ENCODE data around the gene SMIM10L2A. TPM values are rescaled to one million over a fixed set of nuclear protein-coding genes. Genes with fewer than 3 reads are reported as not detected.
"Not testable (repeated sequence)": the region's sequence is repeated elsewhere in the genome, so short reads cannot be mapped to it uniquely, and the experiment has no call there.

Gene SMIM10L2A
- total RNA-seq, 1 experiment from 2014 or later, result 7.0 TPM

DNA sequence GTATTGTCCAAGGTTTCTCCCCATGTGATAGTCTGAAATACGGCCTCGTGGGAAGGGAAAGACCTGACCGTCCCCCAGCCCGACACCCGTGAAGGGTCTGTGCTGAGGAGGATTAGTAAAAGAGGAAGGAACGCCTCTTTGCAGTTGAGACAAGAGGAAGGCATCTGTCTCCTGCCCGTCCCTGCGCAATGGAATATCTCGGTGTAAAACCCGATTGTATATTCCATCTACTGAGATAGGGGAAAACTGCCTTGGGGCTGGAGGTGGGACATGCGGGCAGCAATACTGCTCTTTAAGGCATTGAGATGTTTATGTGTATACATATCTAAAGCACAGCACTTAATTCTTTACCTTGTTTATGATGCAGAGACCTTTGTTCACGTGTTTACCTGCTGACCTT lies 15.3 kb upstream of the SMIM10L2A start:
- not testable (repeated sequence) for H3K36me3 ChIP-seq (replicated peaks; ENCODE audit: control insufficient read depth, insufficient read depth, low read length); H3K4me3 ChIP-seq (ENCODE audit: insufficient read depth, low read depth, low read length); DNase-seq; H3K27me3 ChIP-seq (ENCODE audit: control insufficient read depth, insufficient read depth, low read length)

DNA sequence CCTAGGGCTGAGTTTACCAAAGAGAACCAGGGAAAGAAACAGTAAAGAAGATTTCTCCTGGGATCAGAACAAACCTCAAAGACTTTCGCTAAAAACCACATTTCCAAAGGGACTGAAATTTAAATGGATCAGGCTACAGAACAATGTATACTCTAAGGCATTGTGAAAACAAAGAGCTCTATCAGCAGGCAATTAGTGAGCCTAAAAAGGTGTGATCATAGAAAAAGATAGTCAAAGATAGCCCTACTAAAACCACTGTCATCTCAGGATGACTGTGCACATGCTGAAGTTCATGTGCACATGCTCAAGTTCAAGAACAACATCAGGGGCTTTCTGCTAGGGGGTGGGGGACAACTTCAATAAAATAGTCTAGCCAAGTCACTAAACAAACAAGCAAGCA lies 12.9 kb upstream of the SMIM10L2A start:
- no peak for DNase-seq
- Histone ChIP-seq H3K4me3 (ENCODE audit: insufficient read depth, low read depth, low read length) (no peak overlapping the region), H3K27me3 (ENCODE audit: control insufficient read depth, insufficient read depth, low read length) (no peaks in the 10 kb centered on the region), H3K36me3 (replicated peaks; ENCODE audit: control insufficient read depth, insufficient read depth, low read length) (no peaks in the 10 kb centered on the region)

DNA sequence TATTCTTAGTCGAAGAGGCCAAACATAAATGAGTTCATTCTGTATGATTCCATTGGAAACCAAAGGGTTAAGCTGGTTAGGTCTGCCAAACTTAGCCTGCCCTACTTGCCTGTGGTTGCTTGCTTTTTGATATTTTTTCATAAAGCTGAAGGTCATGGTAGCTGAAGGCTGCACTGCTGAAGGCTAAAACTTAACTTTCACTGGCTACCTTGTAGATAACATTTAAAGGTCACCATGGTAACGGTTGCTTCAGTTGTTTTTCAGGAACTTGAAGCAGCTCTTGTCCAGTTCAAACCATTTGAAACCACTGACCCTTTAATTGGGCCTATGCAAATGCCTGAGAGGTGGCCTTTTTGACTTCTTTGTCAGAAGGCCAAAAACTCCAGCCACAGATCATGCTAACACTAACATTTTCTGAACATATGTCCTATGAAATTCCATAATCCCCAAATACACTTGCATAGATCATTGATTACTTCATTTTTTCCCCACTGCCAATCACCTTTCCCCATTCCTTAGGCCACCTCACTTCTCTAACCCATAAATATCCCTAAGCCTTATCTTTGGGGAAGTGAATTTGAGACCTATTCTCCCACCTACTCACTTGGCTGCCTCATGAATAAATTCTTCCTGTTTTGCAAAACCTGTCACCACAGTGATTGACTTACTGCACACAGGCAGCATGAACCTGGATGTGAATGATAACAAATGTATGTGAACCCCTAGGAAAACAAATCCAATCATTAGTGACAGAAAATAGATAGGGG lies 10.7 kb upstream of the SMIM10L2A start:
- Histone ChIP-seq H3K27me3 (ENCODE audit: control insufficient read depth, insufficient read depth, low read length) (no peaks in the 10 kb centered on the region), H3K36me3 (replicated peaks; ENCODE audit: control insufficient read depth, insufficient read depth, low read length) (no peaks in the 10 kb centered on the region), H3K4me3 (ENCODE audit: insufficient read depth, low read depth, low read length) (no peak overlapping the region)
- DNase-seq, result no peak

DNA sequence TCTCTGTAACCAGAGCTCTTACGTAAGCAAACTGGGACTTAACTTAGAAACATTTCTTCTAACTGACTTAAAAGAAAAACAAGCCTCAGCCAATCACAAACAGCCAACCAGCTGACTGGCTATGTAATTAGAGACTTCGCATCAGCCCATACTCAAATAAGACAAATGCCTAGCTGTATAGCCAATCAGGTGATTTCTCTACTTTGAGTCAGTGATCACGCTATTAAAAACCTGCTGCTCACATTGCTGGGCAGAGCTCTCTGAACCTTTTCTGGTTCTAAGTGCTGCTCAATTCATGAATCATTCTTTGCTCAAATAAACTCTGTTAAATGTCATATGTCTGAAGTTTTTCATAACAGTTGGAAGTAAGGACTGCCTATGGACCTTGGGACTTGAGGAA lies 9.9 kb upstream of the SMIM10L2A start:
- no peak overlapping the region for H3K4me3 ChIP-seq (ENCODE audit: insufficient read depth, low read depth, low read length)
- no peaks in the 10 kb centered on the region for H3K27me3 ChIP-seq (ENCODE audit: control insufficient read depth, insufficient read depth, low read length)
- H3K36me3 ChIP-seq (replicated peaks; ENCODE audit: control insufficient read depth, insufficient read depth, low read length), result no peaks in the 10 kb centered on the region
- DNase-seq, result no peak

DNA sequence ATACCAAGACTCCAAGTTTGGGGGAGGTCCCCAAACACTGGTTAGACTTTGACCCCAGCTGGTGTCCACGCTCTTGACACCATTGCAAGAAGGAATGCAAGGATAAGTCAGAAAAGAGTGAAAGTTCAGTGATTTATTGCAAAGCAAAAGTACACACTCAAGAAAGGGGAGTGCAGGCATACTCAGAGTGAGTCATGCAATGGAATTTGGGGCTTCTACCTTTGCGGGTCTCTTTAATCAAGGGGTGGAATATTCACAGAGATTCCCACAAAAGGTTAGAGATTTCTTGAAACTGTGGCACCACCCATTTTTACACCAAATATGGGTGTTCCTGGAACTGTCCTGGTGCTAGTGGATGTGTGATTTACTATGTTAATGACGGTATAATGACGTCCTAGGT lies 5.2 kb upstream of the SMIM10L2A start:
- H3K36me3 ChIP-seq (replicated peaks; ENCODE audit: control insufficient read depth, insufficient read depth, low read length), result no peaks in the 10 kb centered on the region
- H3K27me3 ChIP-seq (ENCODE audit: control insufficient read depth, insufficient read depth, low read length), result no peaks in the 10 kb centered on the region
- H3K4me3 ChIP-seq (ENCODE audit: insufficient read depth, low read depth, low read length), result no peak overlapping the region
- no peak for DNase-seq

DNA sequence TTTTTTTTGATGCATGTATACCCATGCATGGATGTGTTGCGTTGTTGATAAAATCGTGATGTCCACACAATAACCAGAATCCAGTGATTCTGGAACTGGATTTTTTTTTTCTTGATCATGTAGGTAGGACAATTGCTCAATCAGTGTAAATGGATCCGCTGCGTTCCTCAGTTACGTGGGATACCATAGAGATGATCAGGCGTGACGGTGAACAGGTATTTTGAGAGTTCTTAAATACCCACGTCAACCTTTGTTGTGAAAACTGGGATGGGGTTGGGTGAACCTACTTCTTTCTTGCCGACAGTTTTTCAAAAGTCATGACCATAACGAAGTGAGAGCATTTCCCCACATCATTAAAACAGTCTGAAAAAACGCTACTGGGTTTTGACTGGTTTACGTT lies 913 bp upstream of the SMIM10L2A start:
- Histone ChIP-seq H3K4me3 (ENCODE audit: insufficient read depth, low read depth, low read length) (no peak overlapping the region), H3K36me3 (replicated peaks; ENCODE audit: control insufficient read depth, insufficient read depth, low read length) (no peaks in the 10 kb centered on the region), H3K27me3 (ENCODE audit: control insufficient read depth, insufficient read depth, low read length) (peaks cover 7% of the 10 kb centered on the region; the same call in 1 of the 2 replicates)
- no peak for DNase-seq

DNA sequence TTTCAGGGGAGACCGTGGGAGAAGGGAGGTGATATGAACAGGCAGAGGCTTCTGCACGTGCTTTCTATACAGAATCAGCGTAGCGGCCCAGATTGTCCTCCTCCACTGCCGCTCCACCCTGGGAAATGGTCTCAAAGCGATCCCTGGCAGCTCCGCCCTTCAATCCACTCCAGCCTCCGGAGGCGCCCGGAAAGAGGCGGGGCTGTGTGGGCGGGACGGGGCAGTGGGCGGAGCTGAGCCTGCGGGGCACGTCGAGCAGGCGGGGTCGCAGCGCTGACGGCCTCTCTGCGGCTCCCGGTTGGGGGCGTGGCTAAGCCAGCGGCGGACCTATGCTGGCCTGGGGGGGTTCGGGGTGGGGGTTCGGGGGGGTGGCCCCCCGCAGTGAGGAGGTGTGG lies 210 bp upstream of the SMIM10L2A start:
- H3K36me3 ChIP-seq (replicated peaks; ENCODE audit: control insufficient read depth, insufficient read depth, low read length), result no peaks in the 10 kb centered on the region
- H3K4me3 ChIP-seq (ENCODE audit: insufficient read depth, low read depth, low read length), result peak overlapping the region; percentile 57
- peak; percentile 93 for DNase-seq
- H3K27me3 ChIP-seq (ENCODE audit: control insufficient read depth, insufficient read depth, low read length), result peaks cover 7% of the 10 kb centered on the region; the same call in 1 of the 2 replicates

DNA sequence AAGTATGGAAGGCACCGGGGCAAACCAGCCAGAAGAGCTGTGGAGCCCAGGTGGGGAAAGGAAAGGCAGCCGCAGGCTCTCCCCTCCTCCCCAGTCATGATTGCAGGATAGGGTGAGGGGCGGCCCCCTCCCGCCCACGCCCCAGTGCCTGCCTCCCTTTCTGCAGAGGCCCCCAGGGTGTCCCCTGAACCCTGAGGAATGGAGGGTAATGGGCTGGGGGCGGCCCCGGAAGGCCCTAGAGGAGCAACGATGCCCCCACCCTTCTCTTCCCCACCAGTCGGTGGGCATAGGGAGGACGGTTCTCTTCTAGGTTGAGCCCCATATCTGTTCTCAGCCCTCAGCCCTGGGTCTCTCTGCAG lies 1.0 kb downstream of the SMIM10L2A start:
- H3K36me3 ChIP-seq (replicated peaks; ENCODE audit: control insufficient read depth, insufficient read depth, low read length); H3K27me3 ChIP-seq (ENCODE audit: control insufficient read depth, insufficient read depth, low read length): not testable (repeated sequence)
- DNase-seq, result peak; percentile 30
- peak overlapping the region; percentile 57 for H3K4me3 ChIP-seq (ENCODE audit: insufficient read depth, low read depth, low read length)

DNA sequence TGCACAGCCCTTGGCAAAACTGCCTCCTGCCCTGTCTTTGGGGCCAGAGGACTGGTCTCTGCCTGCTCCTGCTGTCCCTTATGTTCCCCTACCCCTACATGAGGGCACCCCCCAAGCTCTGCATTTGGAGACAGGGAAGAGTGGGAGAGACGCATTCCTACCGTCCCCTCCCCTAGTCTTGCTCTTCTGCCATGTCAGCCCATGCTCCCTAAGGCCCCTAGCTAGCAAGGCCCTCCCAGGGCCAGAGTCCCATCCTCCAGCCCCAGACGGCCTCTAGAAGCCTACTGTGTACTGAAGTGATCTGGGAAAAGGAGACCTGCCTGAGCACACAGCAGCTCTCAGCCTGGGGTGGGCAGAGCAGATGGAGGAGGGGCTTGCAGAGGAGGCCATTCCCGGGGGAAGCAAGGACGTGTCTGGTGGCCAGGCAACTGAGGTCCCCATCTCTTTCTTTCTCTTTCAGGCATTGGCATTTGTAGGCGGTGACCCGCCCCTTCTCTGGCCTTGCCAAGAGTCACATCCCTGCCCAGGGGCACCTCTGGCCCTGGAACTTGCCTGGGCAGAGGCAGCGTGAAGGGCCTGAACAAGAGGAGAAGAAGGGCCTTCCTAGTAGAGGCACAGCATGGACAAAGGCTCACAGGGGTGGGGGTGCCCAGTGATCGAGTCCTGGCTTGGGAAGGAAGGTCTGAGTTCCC lies 1.6 kb downstream of the SMIM10L2A start:
- not testable (repeated sequence) for H3K27me3 ChIP-seq (ENCODE audit: control insufficient read depth, insufficient read depth, low read length); H3K36me3 ChIP-seq (replicated peaks; ENCODE audit: control insufficient read depth, insufficient read depth, low read length); DNase-seq
- H3K4me3 ChIP-seq (ENCODE audit: insufficient read depth, low read depth, low read length), result peak overlapping the region; percentile 57

DNA sequence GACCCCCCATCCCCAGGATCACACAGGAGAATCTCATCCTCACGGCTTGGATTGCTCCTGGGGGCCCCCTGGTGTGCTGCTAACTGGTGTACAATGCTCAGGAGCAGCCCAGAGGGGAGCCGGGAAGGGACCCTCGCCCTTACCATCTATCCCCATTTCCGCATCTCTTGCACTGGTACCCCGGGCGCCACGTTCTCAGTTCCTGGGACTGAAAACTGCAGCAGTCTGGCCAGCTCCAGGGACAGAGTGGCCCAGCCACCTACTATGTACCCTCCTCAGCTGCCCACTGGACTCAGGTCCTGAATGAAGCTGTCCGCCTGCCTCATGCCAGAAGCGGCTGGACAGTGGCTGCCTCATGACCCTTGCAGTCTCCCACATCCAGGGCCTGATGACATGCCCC lies 2.7 kb downstream of the SMIM10L2A start:
- DNase-seq, result no peak

DNA sequence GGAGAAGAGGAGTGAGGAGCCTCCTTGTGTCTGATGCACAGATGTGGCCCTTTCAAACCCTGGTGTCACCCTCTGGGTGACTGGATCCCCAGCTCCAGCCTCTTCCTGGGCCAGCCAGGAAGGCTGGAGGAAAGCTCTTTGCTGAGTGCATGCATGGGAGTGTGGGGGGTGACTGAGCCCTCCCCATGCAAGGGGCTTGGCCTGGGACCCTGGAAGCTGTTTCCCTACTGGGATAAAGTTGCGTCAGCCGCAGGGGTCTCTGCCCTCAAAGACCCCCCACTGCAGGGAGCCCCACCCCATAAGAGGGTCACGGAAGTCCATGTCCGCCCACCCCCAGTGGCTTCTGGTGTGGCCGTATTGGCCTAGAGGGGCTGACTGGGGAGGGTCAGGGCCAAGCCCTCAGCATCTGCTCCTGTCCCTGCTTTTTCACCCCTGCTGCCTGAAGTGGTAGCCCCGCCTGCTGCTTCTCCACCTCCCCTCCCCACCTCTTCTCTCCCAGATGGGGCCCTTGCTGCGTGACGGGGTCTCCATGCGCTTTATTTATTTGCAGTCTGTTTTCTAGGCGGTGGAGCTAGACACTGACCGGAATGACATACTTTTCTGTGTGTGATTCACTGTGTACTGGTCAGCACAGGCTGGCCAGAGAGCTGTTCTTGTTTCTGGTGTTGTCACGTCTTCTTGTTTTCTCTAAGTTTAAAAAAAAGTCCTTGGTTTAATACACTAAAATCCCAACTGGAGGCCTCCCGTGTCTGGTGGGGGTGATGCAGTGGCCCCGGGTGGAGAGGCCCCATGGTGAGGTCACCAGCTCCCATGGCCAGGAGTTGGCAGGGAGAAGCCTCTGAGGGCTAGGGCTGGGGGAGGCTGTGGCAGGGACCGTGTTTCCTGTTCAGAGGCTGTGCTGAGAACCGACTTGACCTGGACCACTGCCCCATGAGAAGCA lies 3.6 kb downstream of the SMIM10L2A start:
- H3K27me3 ChIP-seq (ENCODE audit: control insufficient read depth, insufficient read depth, low read length), result peaks cover 7% of the 10 kb centered on the region; the same call in 1 of the 2 replicates
- no peak overlapping the region for H3K4me3 ChIP-seq (ENCODE audit: insufficient read depth, low read depth, low read length)
- no peaks in the 10 kb centered on the region for H3K36me3 ChIP-seq (replicated peaks; ENCODE audit: control insufficient read depth, insufficient read depth, low read length)
- no peak for DNase-seq

More for the DNA sequence above, 2.7 kb downstream of the SMIM10L2A start:
- peaks cover 7% of the 10 kb centered on the region; the same call in 1 of the 2 replicates for H3K27me3 ChIP-seq (ENCODE audit: control insufficient read depth, insufficient read depth, low read length)
- no peak overlapping the region for H3K4me3 ChIP-seq (ENCODE audit: insufficient read depth, low read depth, low read length)
- H3K36me3 ChIP-seq (replicated peaks; ENCODE audit: control insufficient read depth, insufficient read depth, low read length), result no peaks in the 10 kb centered on the region

DNA sequence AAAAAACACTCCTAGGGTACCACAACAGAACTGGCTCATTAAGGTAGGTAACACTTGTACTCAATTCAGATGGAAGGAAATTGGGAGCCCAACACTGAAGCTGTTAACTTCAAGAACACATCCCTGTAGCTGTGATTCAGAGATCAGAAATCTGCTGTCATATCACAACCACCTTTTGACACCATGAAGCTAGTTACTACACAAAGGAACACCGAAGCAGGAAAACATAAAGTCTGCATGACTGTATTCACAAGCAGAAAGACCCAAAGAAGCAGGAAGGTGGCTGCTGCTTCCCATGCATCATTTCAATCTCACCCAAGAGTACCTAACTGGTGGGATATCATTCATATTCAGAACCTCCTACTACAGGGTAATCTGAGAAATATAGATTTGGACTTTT lies 7.7 kb downstream of the SMIM10L2A start:
- no peak for DNase-seq
- H3K27me3 ChIP-seq (ENCODE audit: control insufficient read depth, insufficient read depth, low read length), result no peaks in the 10 kb centered on the region
- H3K36me3 ChIP-seq (replicated peaks; ENCODE audit: control insufficient read depth, insufficient read depth, low read length), result no peaks in the 10 kb centered on the region
- H3K4me3 ChIP-seq (ENCODE audit: insufficient read depth, low read depth, low read length), result no peak overlapping the region

DNA sequence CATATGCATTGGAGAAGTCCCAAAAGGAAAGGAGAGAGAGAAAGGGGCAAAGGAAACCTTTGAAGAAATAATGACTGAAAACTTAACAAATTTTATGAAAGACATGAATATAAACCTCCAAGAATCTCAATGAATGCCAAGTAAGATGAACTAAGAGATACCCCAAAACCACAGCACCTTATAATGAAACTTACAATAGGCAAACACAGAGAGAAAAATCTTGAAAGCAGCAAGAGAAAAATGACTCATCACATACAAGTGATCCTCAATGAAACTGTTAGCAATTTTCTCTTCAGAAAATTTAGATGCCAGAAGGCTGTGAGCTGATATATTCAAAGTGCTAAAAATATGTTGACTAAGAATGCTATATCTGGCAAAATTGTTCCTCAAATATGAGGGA lies 10.1 kb downstream of the SMIM10L2A start:
- Histone ChIP-seq H3K36me3 (replicated peaks; ENCODE audit: control insufficient read depth, insufficient read depth, low read length) (no peaks in the 10 kb centered on the region), H3K4me3 (ENCODE audit: insufficient read depth, low read depth, low read length) (no peak overlapping the region), H3K27me3 (ENCODE audit: control insufficient read depth, insufficient read depth, low read length) (no peaks in the 10 kb centered on the region)
- DNase-seq, result no peak

DNA sequence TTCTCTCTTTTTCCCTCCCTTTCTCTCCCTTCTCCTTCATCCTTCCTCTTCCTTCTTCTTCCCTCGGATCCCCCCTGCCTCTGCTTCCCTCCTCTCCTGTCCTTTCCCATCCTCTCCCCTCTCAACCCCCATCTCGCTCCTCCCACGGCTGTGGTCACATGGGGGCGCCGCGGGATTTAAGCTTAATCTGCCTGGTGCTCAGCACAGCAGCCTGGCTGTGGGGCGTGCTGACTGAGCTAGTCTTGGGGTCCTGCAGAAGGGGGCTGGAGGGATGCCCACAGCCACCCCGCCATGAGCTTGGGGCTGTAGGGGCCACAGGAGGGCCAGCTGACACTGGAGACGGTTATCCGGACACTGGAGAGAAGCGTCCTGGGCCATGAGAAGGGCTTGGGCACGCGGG lies 10.7 kb downstream of the SMIM10L2A start:
- no peaks in the 10 kb centered on the region for H3K27me3 ChIP-seq (ENCODE audit: control insufficient read depth, insufficient read depth, low read length)
- peak; percentile 46 for DNase-seq

More for the DNA sequence above, 10.7 kb downstream of the SMIM10L2A start:
- no peak overlapping the region for H3K4me3 ChIP-seq (ENCODE audit: insufficient read depth, low read depth, low read length)
- no peaks in the 10 kb centered on the region for H3K36me3 ChIP-seq (replicated peaks; ENCODE audit: control insufficient read depth, insufficient read depth, low read length)

Data from H7 (cell line).